Pancreas (tissue), 10 donors: Measurements from ENCODE around the gene ESR2. TPM values are rescaled to one million over a fixed set of nuclear protein-coding genes. Genes with fewer than 3 reads are reported as not detected.

Experiments used
- ATAC-seq, 4 donors: fragments of 200-7000 bp; cut with Tn5 transposase; one replicate each; pipeline versions ENCODE4 v1.8.0 to v1.9.1; 2020; ENCODE audit warnings: mild to moderate bottlenecking in 4 of 4, moderate library complexity in 4 of 4
- DNase-seq, 6 donors: peaks; one replicate each; pipeline ENCODE4 v3.0.0-alpha.2; 2020
- FAIRE-seq: peaks from 2 replicates; lab custom pipeline; 2012; peaks lifted over from hg19 to GRCh38; lab: Jason Lieb, UNC
- H3K27ac ChIP-seq, 4 donors: fragments of 200-600 bp; sonication (generic); 1 replicate in 3 of 4; 2 replicates in 1 of 4; pipeline versions ENCODE4 v1.5.0 to v1.8.0; 2020
- H3K27me3 ChIP-seq, 4 donors: fragments of 200-600 bp; one replicate each; pipeline ENCODE4 v1.8.0; 2021
- H3K36me3 ChIP-seq, 3 donors: fragments of 200-600 bp; sonication (generic) in 1 of 3; one replicate each; pipeline versions ENCODE4 v1.5.0 to v1.8.0; 2020 to 2021
- H3K4me1 ChIP-seq, 3 donors: fragments of 200-600 bp; one replicate each; pipeline ENCODE4 v1.8.0; 2021
- H3K4me3 ChIP-seq, 4 donors: fragments of 200-600 bp; sonication (generic) in 2 of 4; one replicate each; pipeline versions ENCODE4 v1.5.0 to v1.8.0; 2020 to 2021
- H3K9me3 ChIP-seq, 4 donors: fragments of 200-600 bp; one replicate each; pipeline ENCODE4 v1.8.0; 2021
- CTCF ChIP-seq, 4 donors: fragments of 200-600 bp; sonication (generic) in 3 of 4; IDR thresholded peaks; one replicate each; pipeline versions ENCODE4 v1.5.0 to v1.8.0; 2021; ENCODE audit warnings: antibody characterized with exemption in 4 of 4
- WGBS, 2 donors: extraction: QIAGEN DNeasy Blood & Tissue Kit; methylation state at CpG; one replicate each; pipeline ENCODE4 v1.1.7; 2013; 5-methylcytosine and 5-hydroxymethylcytosine counted together
- intact Hi-C, 3 donors: fragments of 100-400 bp; cut with DNase I; formaldehyde crosslinking; loops; one replicate each; pipeline versions ENCODE4 v1.11.1 to v1.14.2; 2022
- polyA plus RNA-seq, 2 donors: library from polyadenylated mRNA; stranded (reverse); fragments of 200-250 nt; gene quantifications; one replicate each; pipeline ENCODE4 v1.2.3, GENCODE V29; 2013
- total RNA-seq, 6 donors: library from RNA; stranded (reverse); fragmentation: NEBNext Ultra II Directional in 4 of 6; extraction: Animal tissue kit (Norgen Biotek cat#: 25700) in 4 of 6; gene quantifications; one replicate each; pipeline versions ENCODE4 v1.2.1 to v1.2.4, GENCODE V29; 2021 to 2023
- donor health status: healthy with polysubstance abuse.
- donor health status: DM: no; HTN: no; CAD: no; lungs with moderate emphysema.
- donor health status: DM: no; HTN: no; CAD: no.
- donor health status: control.
- donor health status: control.
- donor health status: Bipolar disorder and iron deficiency.
- donor health status: DM: yes; HTN: yes; CAD: no.
- donor health status: DM: no; HTN: no; CAD: no.
- donor health status: DM: no; HTN: no; CAD: no.
- donor health status: DM: yes; HTN: yes; CAD: no.

ESR2 gene
- total and polyA plus RNA-seq, 8 donors, result 0.08 to 0.78 (median 0.19) TPM

- DNase-seq (no peak), ATAC-seq (peak in 2 of 4 donors; percentile 23 to 43), FAIRE-seq (no peak)
- intact Hi-C loops, result no loop called here
- H3K36me3 ChIP-seq, result peaks cover 0 to 21% (median 0%) of the 10 kb centered on the region in 3 donors
- H3K27ac ChIP-seq, result no peak overlapping the region
- 69 to 89% methylated on average over 9 of the region's 9 CpGs for WGBS, 2 donors
- no peaks in the 10 kb centered on the region for H3K9me3 ChIP-seq
- no peaks in the 10 kb centered on the region for H3K4me1 ChIP-seq
- H3K27me3 ChIP-seq, result no peaks in the 10 kb centered on the region
- no peak overlapping the region for H3K4me3 ChIP-seq
- TF ChIP-seq CTCF (IDR thresholded peaks at IDR 0.05), result no peak
Measured at GRCh38 chr14:64232095-64232838, 61.9 kb downstream of the ESR2 start.

- Histone ChIP-seq H3K9me3 (no peaks in the 10 kb centered on the region), H3K27me3 (no peaks in the 10 kb centered on the region), H3K4me1 (no peaks in the 10 kb centered on the region), H3K36me3 (peaks cover 0 to 41% (median 13%) of the 10 kb centered on the region in 3 donors), H3K4me3 (no peak overlapping the region), H3K27ac (no peak overlapping the region)
- WGBS, 2 donors, result 51 to 61% methylated on average over 3 of the region's 3 CpGs
- TF ChIP-seq CTCF (IDR thresholded peaks at IDR 0.05), result no peak
- FAIRE-seq (no peak), ATAC-seq (peak in 3 of 4 donors; percentile 47 to 72 (median 55)), DNase-seq (no peak)
- intact Hi-C loops, result no loop called here
Measured at GRCh38 chr14:64229489-64229888, 64.7 kb downstream of the ESR2 start.

- no peaks in the 10 kb centered on the region for H3K4me1 ChIP-seq
- intact Hi-C loops, result no loop called here
- TF ChIP-seq CTCF (IDR thresholded peaks at IDR 0.05), result no peak
- 23 to 32% methylated on average over 1 of the region's 1 CpG for WGBS, 2 donors
- no peak overlapping the region for H3K27ac ChIP-seq
- FAIRE-seq, result no peak
- DNase-seq, result no peak
- no peak for ATAC-seq
- H3K4me3 ChIP-seq, result no peak overlapping the region
- no peaks in the 10 kb centered on the region for H3K27me3 ChIP-seq
- H3K9me3 ChIP-seq, result no peaks in the 10 kb centered on the region
- H3K36me3 ChIP-seq, result peaks cover 0 to 56% (median 15%) of the 10 kb centered on the region in 3 donors
Measured at GRCh38 chr14:64227856-64228255, 66.3 kb downstream of the ESR2 start.

DNA sequence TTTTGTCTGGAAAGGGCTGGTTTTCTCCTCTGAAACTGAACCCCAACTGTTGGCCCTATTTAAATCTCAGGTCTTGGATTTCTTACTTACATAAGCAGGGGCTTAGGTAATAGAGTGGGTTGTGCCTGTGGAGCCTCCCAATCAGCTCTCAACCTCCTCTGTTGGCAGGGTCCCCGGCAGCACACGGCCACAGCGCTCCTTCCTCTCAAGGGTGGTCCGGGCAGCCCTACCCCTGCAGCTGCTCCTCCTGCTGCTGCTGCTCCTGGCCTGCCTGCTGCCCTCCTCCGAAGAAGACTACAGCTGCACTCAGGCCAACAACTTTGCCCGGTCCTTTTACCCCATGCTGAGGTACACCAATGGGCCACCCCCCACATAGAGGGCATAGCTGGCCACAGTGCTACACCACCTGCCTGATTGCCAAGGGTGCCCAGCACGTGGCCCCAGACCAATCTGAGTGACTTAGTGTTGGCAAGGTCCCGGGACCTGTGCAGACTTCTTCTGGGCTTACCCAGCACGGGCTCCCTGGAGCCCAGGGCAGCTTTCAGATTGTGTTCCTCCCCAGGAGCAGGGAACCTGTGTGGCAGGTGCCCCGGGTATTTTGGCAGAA is 68.9 kb downstream of the ESR2 start:
- Histone ChIP-seq H3K9me3 (no peaks in the 10 kb centered on the region), H3K36me3 (peaks cover 0 to 79% (median 27%) of the 10 kb centered on the region in 3 donors), H3K27me3 (no peaks in the 10 kb centered on the region), H3K4me1 (no peaks in the 10 kb centered on the region), H3K4me3 (no peak overlapping the region), H3K27ac (no peak overlapping the region)
- peak; percentile 44 to 69 (median 58) for ATAC-seq
- WGBS, 2 donors, result 42 to 45% methylated on average over 10 of the region's 10 CpGs
- TF ChIP-seq CTCF (IDR thresholded peaks at IDR 0.05), result no peak
- intact Hi-C loops, result no loop called here
- peak in 1 of 6 donors; percentile 37 for DNase-seq
- FAIRE-seq, result no peak
